H1 (cell line): ENCODE results near the gene HOXD10. TPM values are rescaled to one million over a fixed set of nuclear protein-coding genes. Genes with fewer than 3 reads are reported as not detected.
A peak's percentile ranks its signal among the peaks of the same experiment; 100 is the strongest.

Experiments used
- CHD2 ChIP-seq: IDR thresholded peaks from 2 replicates; pipeline ENCODE4 v1.6.1; 2012; ENCODE audit warnings: low read length, improper control_type of control experiment
- EZH2 ChIP-seq: fragments of 200-600 bp; sonication (generic); IDR thresholded peaks from 2 replicates; pipeline ENCODE4 v1.7.1; 2012; ENCODE audit warnings: low read depth, mild to moderate bottlenecking, moderate library complexity, low read length, inconsistent platforms; ENCODE audit not compliant: severe bottlenecking
- GABPA ChIP-seq: IDR thresholded peaks from 2 replicates; pipeline ENCODE4 v1.6.1; 2011; ENCODE audit warnings: mild to moderate bottlenecking, low read length, moderate library complexity, borderline replicate concordance; ENCODE audit not compliant: insufficient read depth
- HDAC2 ChIP-seq, 2 experiments: fragments of 300-600 bp in 1 of 2; sonication (generic) in 1 of 2; IDR thresholded peaks; 2 replicates each; pipeline ENCODE4 v1.6.1; 2011 to 2012; ENCODE audit warnings: low read depth in 2 of 2, low read length in 2 of 2, mild to moderate bottlenecking in 2 of 2, moderate library complexity in 2 of 2, borderline replicate concordance in 1 of 2, inconsistent platforms in 1 of 2
- USF2 ChIP-seq: IDR thresholded peaks from 2 replicates; pipeline ENCODE4 v1.6.1; 2011; ENCODE audit warnings: low read length, improper control_type of control experiment
- polyA plus RNA-seq, 7 experiments: library from polyadenylated mRNA; depleted of rRNA in 3 of 7; stranded (reverse) in 5 of 7; unstranded in 2 of 7; fragments of >200 nt in 5 of 7; fragments of 200-250 nt in 2 of 7; gene quantifications; 1 replicate in 5 of 7; 2 replicates in 1 of 7; 4 replicates in 1 of 7; pipeline versions ENCODE4 v1.2.1 to v1.2.3, GENCODE V29; 2011 to 2013; ENCODE audit warnings: missing spikeins in 2 of 7, mixed read lengths in 2 of 7
- total RNA-seq: library from RNA; stranded (reverse); fragmentation: NEBNext Ultra II Directional; extraction: Animal tissue kit (Norgen Biotek cat#: 25700); gene quantifications from 2 replicates; pipeline ENCODE4 v1.2.1, GENCODE V29; 2021

The HOXD10 gene
- total and polyA plus RNA-seq, 2 of the 8 experiments (the other 6 are each of a cell fraction or from before 2014, with no cell fraction given), result not detected

- TF ChIP-seq EZH2 (peak; percentile 96), HDAC2 (IDR thresholded peaks at IDR 0.05; ENCODE audit: borderline replicate concordance in 1 of 2, low read depth in 2 of 2, low read length in 2 of 2) (no peak), GABPA (no peak), USF2 (peak; percentile 45; the same call in 1 of the 2 replicates), CHD2 (no peak)
- TF ChIP-seq, all 59 proteins: peak for 8
Observed at GRCh38 chr2:176136374-176137251, 20.0 kb downstream of the HOXD10 start (continued).
